Breast epithelium (tissue), 3 donors: ENCODE data around the gene SERGEF.

Source experiments
- POLR2AphosphoS5 ChIP-seq, 3 donors: sonication (generic); formaldehyde crosslinking; IDR thresholded peaks; one replicate each; pipeline ENCODE4 v1.6.1; 2017; ENCODE audit warnings: antibody characterized with exemption in 3 of 3
- TF ChIP-seq, protein P1 (sequence below), 3 donors: fragments of 450-650 bp; IDR thresholded peaks; one replicate each; pipeline ENCODE4 v1.5.1; 2016 to 2017; ENCODE audit warnings: antibody characterized with exemption in 3 of 3, mild to moderate bottlenecking in 3 of 3, moderate library complexity in 3 of 3

DNA sequence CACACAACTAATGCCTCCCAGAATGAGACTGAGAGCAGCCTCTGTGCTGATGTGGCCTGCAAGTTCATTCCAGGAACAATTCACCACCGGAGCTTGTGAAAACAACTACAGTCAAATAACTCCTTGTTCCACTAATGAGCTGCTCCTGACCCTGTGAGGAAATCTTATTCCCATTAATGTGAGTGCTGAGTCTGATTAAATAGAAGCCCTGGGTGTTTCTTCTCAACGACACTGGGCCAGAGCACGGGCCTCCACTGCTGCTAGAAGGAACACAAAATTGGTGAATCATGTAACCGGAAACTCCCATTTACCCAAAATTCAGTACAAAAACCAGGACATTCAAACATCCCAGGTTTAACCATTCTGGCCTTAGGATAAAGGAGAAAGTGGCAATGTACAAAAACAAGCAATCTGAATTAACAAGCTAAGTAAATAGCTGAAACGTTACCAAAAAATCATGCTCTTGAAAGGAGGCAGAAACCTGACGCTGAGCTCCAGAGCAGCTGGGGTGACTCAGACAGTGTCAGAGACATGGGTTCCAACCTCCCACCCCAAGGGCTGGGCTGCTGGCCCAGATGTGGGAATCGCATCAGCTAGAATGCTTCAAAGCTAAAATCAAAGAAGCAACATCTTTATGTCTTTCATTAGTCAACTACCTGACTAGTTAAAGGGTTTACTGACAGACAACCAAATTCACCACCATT is 26.7 kb downstream of the SERGEF start:
- no peak for TF ChIP-seq POLR2AphosphoS5 (IDR thresholded peaks at IDR 0.05)
- TF ChIP-seq, protein P1, sequence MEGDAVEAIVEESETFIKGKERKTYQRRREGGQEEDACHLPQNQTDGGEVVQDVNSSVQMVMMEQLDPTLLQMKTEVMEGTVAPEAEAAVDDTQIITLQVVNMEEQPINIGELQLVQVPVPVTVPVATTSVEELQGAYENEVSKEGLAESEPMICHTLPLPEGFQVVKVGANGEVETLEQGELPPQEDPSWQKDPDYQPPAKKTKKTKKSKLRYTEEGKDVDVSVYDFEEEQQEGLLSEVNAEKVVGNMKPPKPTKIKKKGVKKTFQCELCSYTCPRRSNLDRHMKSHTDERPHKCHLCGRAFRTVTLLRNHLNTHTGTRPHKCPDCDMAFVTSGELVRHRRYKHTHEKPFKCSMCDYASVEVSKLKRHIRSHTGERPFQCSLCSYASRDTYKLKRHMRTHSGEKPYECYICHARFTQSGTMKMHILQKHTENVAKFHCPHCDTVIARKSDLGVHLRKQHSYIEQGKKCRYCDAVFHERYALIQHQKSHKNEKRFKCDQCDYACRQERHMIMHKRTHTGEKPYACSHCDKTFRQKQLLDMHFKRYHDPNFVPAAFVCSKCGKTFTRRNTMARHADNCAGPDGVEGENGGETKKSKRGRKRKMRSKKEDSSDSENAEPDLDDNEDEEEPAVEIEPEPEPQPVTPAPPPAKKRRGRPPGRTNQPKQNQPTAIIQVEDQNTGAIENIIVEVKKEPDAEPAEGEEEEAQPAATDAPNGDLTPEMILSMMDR (IDR thresholded peaks at IDR 0.05): no peak
